Inflammatory macrophage treated with lipopolysaccharide for 1 hour (primary cell): ENCODE measurements around the gene PTPRT.

Source experiments
- DNase-seq, 2 donors: peaks; one replicate each; pipeline ENCODE4 v3.0.0-alpha.2; 2020 to 2022

The PTPRT gene

GRCh38 chr20:42360621-42361020 lies 829.1 kb downstream of the PTPRT start:
- no peak for DNase-seq

DNA sequence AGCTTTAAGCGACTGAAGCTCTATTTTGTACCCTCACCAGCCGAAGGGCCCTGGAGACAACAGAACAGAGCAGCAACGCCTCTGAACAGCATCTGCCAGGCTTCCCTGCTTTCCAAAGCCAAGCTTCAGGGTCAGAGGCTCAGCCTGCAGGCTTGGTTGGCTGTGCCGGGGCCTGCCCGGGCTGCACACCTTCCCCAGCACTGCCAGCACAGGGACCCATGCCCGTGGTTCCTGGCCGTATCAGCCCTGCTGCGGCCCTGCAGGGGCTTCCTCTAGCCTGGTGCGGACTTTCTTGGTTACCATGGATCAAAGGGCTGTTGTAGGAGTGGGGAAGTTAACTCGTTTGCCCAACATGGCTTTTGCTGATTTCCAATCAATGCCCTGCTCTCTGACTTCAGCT lies 830.1 kb downstream of the PTPRT start:
- no peak for DNase-seq

DNA sequence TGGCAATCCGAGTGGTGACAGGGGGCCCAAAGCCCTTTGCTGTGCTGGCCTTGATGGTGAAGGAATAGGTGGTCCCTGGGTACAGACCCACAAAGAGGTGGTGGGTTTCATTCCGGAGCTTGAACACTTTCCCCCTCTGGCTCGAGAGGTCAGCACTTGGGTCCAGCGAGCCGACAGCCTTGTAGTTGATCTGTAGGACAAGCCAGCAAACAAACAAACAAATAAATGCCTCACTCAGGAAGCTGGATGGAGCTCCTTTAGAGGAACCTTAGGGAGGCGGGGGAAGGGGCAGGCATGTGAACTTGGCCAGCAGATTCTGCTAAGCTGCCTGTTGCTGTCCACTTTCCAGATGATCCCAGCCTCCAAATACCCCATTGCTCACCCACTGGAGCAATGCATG lies 837.6 kb downstream of the PTPRT start:
- no peak for DNase-seq

GRCh38 chr20:42350521-42350920 lies 839.2 kb downstream of the PTPRT start:
- DNase-seq = no peak

DNA sequence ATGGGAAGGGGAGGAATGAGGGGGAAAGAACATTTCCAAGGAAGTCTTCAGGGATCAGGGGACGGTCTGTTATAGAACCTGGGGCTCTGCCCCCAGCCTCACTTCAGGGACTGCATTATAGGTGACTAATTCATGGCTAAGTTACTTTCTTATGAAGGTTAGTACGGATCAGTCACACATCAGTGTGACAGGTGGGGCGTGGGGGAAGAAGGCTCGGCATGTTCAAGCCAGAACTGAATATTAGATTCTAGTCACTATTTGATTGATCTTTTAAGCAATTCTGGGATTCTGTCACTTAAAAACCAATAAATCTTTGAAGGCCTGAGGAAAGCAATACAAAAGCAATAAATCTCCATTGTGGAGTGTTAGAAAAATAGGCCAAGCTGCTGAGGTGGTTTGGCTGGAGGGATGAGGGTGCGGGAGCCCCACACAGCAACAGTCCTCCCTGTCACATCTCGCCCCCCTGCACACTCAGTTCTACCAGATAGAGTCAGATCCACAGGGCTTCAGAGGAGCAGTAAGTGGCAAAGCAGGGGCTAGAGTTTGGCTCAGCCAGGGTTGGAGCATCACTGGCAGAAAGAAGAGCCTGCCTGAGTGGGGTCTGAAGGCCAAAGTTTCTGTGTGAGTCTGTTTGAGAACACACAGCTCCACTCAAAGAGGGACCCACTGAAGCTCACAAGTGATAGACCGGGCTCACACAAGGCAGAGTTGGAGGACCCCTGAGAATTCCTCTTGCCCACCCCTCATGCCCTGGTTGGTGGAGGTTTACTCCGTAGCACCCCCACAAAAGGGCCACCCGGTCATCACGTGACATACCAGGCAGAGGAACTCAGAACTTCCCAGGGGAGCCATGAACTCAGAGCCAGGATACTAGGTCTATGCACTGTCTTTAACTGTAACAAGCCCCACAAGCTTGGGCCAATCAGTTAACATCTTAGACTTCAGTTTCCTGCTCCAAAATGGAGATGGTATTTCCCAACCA lies 843.2 kb downstream of the PTPRT start:
- no peak for DNase-seq

DNA sequence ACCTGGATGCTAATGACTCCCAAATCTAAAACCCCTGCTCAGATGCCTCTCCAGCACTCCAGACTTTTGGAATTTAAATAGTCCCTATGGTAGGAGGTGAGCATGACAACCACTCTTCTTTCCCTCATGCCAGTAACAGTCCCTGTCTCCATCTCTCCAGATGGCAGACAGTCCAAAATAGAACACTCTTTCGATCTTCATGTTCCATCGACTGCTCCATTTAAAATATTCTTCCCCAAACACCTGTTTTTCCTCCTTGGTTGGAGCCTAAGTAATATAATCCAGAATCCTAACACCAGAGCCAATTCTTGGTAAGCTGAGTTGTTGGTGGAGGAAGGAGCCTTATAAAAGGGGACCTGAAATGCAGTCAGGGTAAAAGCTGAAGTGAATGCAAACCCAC lies 848.1 kb downstream of the PTPRT start:
- DNase-seq = no peak

DNA sequence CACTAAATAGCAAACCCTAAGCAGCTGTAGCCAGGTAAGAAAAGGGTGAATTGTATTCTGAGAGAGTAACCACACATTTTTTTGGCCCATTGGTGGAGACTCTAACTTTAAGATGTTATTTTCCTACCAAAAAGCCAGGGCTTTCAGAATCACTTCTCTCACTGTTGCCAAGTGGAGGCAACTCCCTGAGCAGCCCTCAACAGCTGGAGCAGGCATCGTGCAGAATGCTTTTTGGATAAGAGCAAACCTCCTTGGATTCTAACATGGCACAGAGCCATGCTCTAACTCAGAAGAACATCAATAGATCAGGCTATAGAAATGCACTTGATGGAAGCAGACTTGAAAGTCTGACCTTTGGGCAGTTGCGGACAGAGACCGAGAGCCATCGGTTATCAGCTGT lies 849.3 kb downstream of the PTPRT start:
- no peak for DNase-seq

DNA sequence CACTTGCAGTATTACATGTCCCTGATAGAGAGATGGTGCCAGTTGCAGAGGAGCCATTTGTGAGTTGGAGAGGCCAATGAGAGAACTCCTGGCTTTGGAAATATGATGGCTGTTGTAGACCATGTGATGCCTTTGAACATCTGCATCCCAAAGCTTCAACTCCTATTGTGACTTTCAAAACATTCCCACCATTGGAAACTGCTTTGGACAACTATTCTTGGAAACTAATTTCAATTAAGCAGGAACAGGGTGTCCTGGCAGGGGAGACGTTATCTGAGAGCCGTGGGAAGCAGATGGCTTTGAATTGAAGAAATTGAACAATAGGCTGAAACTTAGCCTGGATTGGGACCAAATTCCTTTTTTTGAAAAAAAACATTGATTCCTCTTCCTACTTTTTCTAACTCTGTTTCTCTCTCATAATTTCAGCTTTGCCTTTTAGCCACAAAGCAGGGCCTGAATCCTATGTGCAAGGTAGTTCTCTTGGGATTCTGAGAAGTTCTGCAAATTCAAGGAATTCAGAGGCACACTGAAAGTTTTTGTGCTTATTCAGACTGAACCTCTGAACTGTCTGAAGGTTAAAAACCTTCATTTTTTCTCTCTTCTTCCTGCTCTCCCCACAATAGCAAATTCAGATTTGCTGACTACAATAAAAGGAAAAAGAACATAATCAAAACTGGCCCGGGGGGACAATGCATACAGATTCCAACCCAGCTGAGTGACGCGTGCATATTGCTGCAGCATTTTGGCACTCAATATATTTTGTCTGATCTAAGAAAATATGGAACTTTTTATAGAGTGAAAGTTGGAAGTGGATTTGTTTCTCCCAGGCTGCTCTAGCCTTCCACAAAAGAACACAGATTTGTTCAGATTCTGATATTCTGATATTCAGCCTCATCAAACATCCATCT lies 851.2 kb downstream of the PTPRT start:
- no peak for DNase-seq

- no peak for DNase-seq
These were observed 853.1 kb downstream of the PTPRT start for GRCh38 chr20:42336576-42336975.

- DNase-seq = no peak
These were observed 870.3 kb downstream of the PTPRT start for GRCh38 chr20:42319252-42320013.

DNA sequence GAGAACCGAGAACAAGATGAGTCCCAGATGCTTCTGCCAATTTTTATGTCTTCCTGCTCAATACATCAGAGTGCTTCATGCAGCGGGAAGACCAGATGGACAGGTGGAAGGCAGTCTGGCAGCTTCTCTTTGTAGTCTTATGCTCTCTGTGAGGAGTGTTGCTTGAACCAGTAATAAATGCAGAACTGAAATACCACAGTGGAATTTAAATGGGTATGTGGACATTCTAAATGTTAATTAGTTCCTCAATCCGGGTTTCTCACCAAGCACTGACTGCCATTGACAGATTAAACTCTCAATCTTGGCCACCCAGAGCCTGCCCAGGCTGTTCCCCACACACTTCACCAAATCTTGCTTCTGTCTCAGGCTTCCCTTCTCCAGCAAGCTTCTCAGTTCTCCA lies 876.0 kb downstream of the PTPRT start:
- no peak for DNase-seq

DNA sequence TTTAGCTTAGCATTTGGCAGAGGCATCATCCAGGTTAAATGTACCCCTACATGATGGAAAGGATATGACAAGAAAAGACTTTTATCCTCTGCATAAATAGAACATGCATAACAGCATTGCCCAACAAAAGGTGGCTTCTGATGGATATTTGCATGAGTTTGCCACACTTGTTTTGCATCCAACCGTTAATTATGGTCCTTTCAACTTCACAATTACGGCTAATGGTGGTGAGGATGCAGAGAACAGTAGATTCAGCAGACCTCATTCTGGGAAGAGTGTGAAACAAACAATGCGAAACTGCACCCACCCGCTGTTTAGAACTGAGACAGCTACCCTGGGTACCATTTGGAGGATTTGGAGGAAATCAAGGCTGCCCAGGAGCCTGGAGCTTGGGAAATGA lies 880.7 kb downstream of the PTPRT start:
- DNase-seq = no peak

DNA sequence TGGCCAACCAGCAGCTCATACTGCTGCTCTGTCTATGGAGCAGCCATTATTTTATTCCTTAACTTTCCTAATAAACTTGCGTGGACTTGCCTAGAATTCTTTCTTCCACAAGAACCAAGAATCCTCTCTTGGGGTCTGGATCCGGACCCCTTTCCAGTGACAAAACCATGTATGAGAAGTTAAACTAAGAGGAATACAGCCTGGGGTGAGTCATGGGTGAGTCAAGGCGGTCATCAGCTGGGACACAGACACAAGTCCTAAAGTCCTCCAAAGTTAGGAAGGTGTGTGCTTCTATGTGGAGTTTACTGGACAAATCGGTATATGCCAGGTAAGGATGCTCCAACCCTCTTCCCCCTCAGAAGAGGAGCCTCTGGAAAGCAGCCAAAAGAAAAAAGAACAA lies 881.5 kb downstream of the PTPRT start:
- no peak for DNase-seq

DNA sequence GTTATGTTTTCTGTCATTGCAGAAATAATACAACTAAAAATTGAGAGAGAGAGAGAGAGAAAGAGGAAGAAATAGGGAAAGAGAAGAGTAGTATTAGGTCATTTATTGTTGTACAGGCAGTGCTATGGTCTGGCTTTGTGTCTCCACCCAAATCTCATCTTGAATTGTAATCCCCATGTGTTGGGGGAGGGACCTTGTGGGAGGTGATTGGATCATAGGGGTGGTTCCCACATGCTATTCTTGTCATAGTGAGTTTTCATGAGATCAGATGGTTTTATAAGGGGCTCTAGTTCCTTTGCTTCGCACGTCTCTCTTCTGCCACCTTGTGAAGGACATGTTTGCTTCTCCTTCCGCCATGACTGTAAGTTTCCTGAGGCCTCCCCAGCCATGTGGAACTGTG lies 894.1 kb downstream of the PTPRT start:
- no peak for DNase-seq

DNA sequence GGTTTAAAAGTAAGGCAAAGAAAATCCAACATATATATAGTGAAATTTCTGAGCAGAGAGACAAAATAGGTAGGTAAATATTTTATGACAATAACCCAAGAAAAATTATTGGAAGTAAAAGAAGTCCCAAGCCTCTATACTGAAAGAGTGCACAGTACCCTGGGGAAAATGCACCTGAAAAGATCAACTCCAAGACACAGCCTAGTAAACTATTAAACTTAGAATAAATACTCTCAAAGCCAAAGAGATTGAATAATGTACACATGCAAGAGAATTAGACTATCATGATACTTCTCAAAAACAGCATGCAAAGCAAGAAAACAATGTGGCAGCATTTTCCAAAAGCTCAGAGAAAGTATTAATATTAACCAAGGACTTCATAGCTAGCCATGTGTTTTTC lies 894.7 kb downstream of the PTPRT start:
- no peak for DNase-seq

GRCh38 chr20:42281801-42282200 lies 907.9 kb downstream of the PTPRT start:
- DNase-seq = no peak

DNA sequence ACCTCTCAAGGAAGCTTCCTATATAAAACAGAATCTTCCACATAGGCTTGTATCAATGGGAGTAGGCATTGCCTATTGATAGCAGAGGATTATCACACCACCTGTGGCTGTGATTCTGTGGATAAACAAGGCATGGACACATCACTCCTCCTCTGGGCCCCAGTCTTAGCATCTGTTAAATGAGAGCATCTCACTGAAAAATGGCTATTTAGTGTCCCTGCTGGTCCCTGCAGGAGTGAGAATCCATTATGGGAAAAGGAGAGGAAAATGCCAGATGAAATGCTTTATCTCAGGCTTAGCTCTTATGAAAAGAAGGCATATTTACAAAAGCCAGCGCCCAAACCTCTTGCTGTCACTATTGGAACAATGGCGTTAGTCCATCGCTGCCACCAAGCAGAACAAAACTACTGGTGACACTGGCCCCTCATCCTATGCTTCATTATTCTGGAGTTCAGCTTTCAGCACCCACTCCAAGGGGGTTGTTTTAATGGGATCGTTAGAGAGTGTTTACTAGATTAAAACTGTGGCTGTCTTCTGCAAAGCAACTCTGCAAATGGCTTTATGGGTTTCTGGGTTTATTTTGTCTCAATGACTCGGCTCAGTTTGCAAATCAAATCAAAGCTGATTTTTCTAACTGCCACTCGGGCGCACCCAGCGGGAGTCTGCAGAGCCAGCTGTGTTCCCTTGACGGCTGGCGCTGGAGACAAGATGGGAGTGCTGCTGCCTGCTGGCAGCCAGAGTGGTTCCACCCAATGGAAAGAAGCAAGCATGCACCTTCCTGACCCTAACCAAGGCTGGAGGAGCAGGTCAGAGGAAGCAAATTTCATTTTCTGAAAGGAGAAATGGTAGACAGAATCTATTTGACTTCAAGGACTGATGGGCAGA lies 912.7 kb downstream of the PTPRT start:
- no peak for DNase-seq

DNA sequence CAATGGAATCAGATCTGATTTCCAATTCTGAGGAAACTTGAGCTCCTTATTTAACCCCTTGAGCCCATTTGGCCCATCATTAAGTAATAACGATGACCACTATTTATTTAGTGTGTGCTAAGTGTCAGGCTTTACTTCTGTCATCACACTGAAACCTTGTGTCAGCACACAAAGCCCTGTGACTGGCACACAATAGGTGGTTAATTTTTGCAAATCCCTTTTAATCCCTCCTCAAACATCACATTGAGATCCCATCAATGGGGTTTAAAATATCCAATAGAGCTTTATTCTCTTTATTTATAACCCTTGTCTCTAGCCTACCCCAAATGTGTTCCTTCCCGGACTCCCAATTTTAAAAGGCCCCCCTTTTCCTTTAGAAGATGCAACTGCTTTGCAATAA lies 914.7 kb downstream of the PTPRT start:
- DNase-seq = no peak

- no peak for DNase-seq
These were observed 917.2 kb downstream of the PTPRT start for GRCh38 chr20:42272516-42272915.

DNA sequence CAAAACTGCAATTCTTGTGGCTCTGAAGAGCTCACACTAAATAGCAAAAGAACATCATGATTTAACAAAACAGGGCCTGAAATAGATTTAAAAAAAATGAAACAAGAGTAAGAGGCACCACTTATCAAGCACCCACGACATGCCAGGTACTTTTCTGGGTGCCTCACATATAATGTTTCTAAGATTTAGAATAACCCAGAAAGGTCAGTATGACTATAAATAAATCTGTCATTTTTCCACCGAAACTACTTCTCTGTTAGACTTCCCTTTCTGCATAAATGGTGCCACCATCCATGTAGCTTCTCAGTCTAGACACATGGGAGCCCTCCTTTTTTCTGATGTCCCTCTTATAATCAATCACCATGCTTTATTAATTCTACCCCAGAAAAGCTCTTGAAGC lies 919.2 kb downstream of the PTPRT start:
- DNase-seq = no peak

- DNase-seq = no peak
These were observed 921.8 kb downstream of the PTPRT start for GRCh38 chr20:42267793-42268384.
